CD4-positive, alpha-beta T cell (primary cell): Measurements from ENCODE around the gene TLK2. TPM values are rescaled to one million over a fixed set of nuclear protein-coding genes. Genes with fewer than 3 reads are reported as not detected.

Source experiments
- ATAC-seq: fragments of 200-7000 bp; cut with Tn5 transposase; one replicate; pipeline ENCODE4 v1.10.0; 2022; ENCODE audit warnings: mild to moderate bottlenecking; ENCODE audit not compliant: poor library complexity
- CTCF ChIA-PET: fragments of 350-600 bp; sonication (Branson Sonifier 250); formaldehyde crosslinking; loops from one replicate; lab custom pipeline; 2021; ENCODE audit warnings: antibody characterized with exemption, inconsistent platforms; lab: Charles Lee
- POLR2A ChIA-PET: fragments of 350-600 bp; sonication (Branson Sonifier 250); formaldehyde crosslinking; loops from one replicate; lab custom pipeline; 2021; ENCODE audit warnings: antibody characterized with exemption, inconsistent platforms; lab: Charles Lee
- DNase-seq, 14 experiments: peaks; one replicate each; pipeline ENCODE4 v3.0.0-alpha.2; 2013 to 2020; ENCODE audit warnings: mixed read lengths in 2 of 14
- H3K27ac ChIP-seq, 2 donors: one replicate each; pipeline versions ENCODE4 v1.5.1 to v1.7.0; 2013; ENCODE audit warnings: low read length in 2 of 2, low read depth in 1 of 2, mild to moderate bottlenecking in 1 of 2
- H3K27me3 ChIP-seq, 2 experiments: 1 replicate in 1 of 2; 2 replicates in 1 of 2; pipeline versions ENCODE4 v1.6.1 to v1.7.0; 2013; ENCODE audit warnings: low read length in 2 of 2, control low read depth in 1 of 2, mild to moderate bottlenecking in 1 of 2, moderate library complexity in 1 of 2; ENCODE audit not compliant: insufficient read depth in 2 of 2, control insufficient read depth in 1 of 2
- H3K36me3 ChIP-seq: one replicate; pipeline ENCODE4 v1.6.1; 2013; ENCODE audit warnings: low read length, control low read depth; ENCODE audit not compliant: insufficient read depth
- H3K4me1 ChIP-seq: one replicate; pipeline ENCODE4 v1.6.1; 2013; ENCODE audit warnings: low read length, control low read depth; ENCODE audit not compliant: insufficient read depth
- H3K4me3 ChIP-seq: one replicate; pipeline ENCODE4 v1.5.1; 2013; ENCODE audit warnings: mild to moderate bottlenecking, low read length, moderate library complexity
- H3K9me3 ChIP-seq, 2 experiments: 1 replicate in 1 of 2; 2 replicates in 1 of 2; pipeline versions ENCODE4 v1.6.1 to v1.7.0; 2013; ENCODE audit warnings: low read length in 2 of 2, mild to moderate bottlenecking in 2 of 2, control low read depth in 1 of 2, moderate library complexity in 1 of 2; ENCODE audit not compliant: control insufficient read depth in 1 of 2, insufficient read depth in 1 of 2
- H3K27ac Mint-ChIP-seq: one replicate; pipeline ENCODE4 v1.8.0; 2020; ENCODE audit warnings: mixed read lengths
- H3K27me3 Mint-ChIP-seq: one replicate; pipeline ENCODE4 v1.8.0; 2021; ENCODE audit warnings: mixed read lengths
- H3K36me3 Mint-ChIP-seq: one replicate; pipeline ENCODE4 v1.8.0; 2021; ENCODE audit warnings: low read depth, mixed read lengths
- H3K4me1 Mint-ChIP-seq: one replicate; pipeline ENCODE4 v1.8.0; 2021; ENCODE audit warnings: low read depth, mixed read lengths
- H3K4me3 Mint-ChIP-seq: one replicate; pipeline ENCODE4 v1.8.0; 2020; ENCODE audit warnings: mild to moderate bottlenecking, mixed read lengths
- H3K9me3 Mint-ChIP-seq: one replicate; pipeline ENCODE4 v1.8.0; 2020; ENCODE audit warnings: mixed read lengths
- intact Hi-C, 2 experiments: fragments of 100-400 bp; cut with DNase I in 1 of 2; cut with micrococcal nuclease in 1 of 2; formaldehyde crosslinking; loops; one replicate each; pipeline versions ENCODE4 v1.15.1 to v1.9.0; 2023 to 2025; cut with DNase I, micrococcal nuclease
- total RNA-seq, 174 experiments: library from RNA in 2 of 174; stranded (reverse) in 2 of 174; gene quantifications; one replicate each; pipeline ENCODE4 v1.2.3 and lab custom pipeline; 2021 to 2026
- TF ChIP-seq, protein P1 (sequence below): fragments of 200-600 bp; IDR thresholded peaks from one replicate; pipeline ENCODE4 v1.8.0; 2022; ENCODE audit warnings: antibody characterized with exemption, mild to moderate bottlenecking

TLK2 gene
- total RNA-seq, 2 experiments from 2014 or later: 85.3 to 86.5 TPM

DNA sequence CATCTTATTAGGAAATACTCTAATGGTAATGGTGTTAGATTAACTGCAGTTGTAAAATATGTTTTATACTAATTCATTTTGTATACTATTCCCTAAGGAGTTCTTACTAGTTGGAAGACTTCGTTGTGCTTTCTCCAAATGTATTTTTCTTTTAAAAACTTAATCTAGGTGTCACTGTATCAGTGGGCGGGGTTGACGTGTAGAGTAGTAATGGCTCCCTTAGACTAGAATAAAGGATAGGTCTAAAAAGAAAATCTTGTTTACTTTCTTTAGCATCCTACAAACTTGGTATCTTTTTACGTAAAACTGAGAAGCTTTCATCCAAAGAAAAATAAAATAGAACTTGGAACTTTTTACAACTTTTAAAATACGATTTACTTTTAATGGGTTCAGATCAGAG, 93.9 kb downstream of the TLK2 start:
- Histone ChIP-seq H3K36me3 (peaks cover 54% of the 10 kb centered on the region), H3K4me1 (no peaks in the 10 kb centered on the region), H3K27ac (no peak overlapping the region), H3K4me3 (no peak overlapping the region), H3K27me3 (no peaks in the 10 kb centered on the region), H3K9me3 (no peaks in the 10 kb centered on the region)
- TF ChIP-seq, protein P1, sequence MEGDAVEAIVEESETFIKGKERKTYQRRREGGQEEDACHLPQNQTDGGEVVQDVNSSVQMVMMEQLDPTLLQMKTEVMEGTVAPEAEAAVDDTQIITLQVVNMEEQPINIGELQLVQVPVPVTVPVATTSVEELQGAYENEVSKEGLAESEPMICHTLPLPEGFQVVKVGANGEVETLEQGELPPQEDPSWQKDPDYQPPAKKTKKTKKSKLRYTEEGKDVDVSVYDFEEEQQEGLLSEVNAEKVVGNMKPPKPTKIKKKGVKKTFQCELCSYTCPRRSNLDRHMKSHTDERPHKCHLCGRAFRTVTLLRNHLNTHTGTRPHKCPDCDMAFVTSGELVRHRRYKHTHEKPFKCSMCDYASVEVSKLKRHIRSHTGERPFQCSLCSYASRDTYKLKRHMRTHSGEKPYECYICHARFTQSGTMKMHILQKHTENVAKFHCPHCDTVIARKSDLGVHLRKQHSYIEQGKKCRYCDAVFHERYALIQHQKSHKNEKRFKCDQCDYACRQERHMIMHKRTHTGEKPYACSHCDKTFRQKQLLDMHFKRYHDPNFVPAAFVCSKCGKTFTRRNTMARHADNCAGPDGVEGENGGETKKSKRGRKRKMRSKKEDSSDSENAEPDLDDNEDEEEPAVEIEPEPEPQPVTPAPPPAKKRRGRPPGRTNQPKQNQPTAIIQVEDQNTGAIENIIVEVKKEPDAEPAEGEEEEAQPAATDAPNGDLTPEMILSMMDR: no peak
- ChIA-PET POLR2A (no interaction called here), CTCF (no interaction called here)
- Mint-ChIP-seq H3K27me3 (no peaks in the 10 kb centered on the region), H3K27ac (peak overlapping the region; percentile 10), H3K4me3 (no peak overlapping the region), H3K4me1 (peaks cover 5% of the 10 kb centered on the region), H3K9me3 (no peaks in the 10 kb centered on the region), H3K36me3 (peaks cover 82% of the 10 kb centered on the region)
- DNase-seq: no peak
- intact Hi-C loops: no loop called here
- no peak for ATAC-seq

DNA sequence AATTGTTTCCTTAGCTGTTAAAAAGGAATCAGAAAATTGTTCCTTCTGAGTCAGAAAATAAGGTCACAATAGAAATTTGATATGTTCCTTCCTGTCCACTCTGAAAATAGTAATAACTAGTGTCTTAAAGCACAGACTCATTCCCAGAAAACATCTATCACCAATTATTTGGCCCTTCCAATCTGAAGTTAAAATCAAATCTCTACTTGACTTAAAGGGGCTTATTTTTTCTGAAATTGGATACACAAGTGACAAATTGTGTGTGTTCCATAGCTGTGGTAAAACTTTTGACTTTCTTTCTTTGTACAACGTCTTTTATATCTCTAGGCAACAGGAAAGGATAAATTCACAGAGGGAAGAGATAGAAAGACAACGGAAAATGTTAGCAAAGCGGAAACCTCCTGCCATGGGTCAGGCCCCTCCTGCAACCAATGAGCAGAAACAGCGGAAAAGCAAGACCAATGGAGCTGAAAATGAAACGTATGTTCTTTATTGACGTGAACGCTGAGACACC, 94.3 kb downstream of the TLK2 start:
- Histone ChIP-seq H3K4me1 (no peaks in the 10 kb centered on the region), H3K27me3 (no peaks in the 10 kb centered on the region), H3K27ac (no peak overlapping the region), H3K4me3 (no peak overlapping the region), H3K36me3 (peaks cover 55% of the 10 kb centered on the region), H3K9me3 (no peaks in the 10 kb centered on the region)
- intact Hi-C loops: no loop called here
- Mint-ChIP-seq H3K4me3 (no peak overlapping the region), H3K27ac (peak overlapping the region; percentile 10), H3K36me3 (peaks cover 85% of the 10 kb centered on the region), H3K9me3 (no peaks in the 10 kb centered on the region), H3K27me3 (no peaks in the 10 kb centered on the region), H3K4me1 (peaks cover 5% of the 10 kb centered on the region)
- CTCF ChIA-PET: no interaction called here
- POLR2A ChIA-PET: no interaction called here
- ATAC-seq: no peak
- DNase-seq: peak in 1 of 14 experiments; percentile 20
- TF ChIP-seq, protein P1: no peak

GRCh38 chr17:62573480-62574117, 95.0 kb downstream of the TLK2 start:
- CTCF ChIA-PET: no interaction called here
- Histone ChIP-seq H3K36me3 (peaks cover 59% of the 10 kb centered on the region), H3K4me1 (no peaks in the 10 kb centered on the region), H3K27me3 (no peaks in the 10 kb centered on the region), H3K4me3 (no peak overlapping the region), H3K27ac (no peak overlapping the region), H3K9me3 (no peaks in the 10 kb centered on the region)
- ATAC-seq (no peak), DNase-seq (no peak)
- no peaks in the 10 kb centered on the region for H3K9me3 Mint-ChIP-seq
- intact Hi-C loops: no loop called here
- H3K27ac Mint-ChIP-seq: no peak overlapping the region
- no peaks in the 10 kb centered on the region for H3K27me3 Mint-ChIP-seq
- TF ChIP-seq, protein P1: no peak
- H3K36me3 Mint-ChIP-seq: peaks cover 89% of the 10 kb centered on the region
- H3K4me1 Mint-ChIP-seq: peaks cover 5% of the 10 kb centered on the region
- POLR2A ChIA-PET: no interaction called here
- no peak overlapping the region for H3K4me3 Mint-ChIP-seq
